Right lobe of liver (tissue), 6 donors: ENCODE measurements around the gene PAX6. TPM values are rescaled to one million over a fixed set of nuclear protein-coding genes. Genes with fewer than 3 reads are reported as not detected.

Experiments used
- ATAC-seq, 4 donors: fragments of 200-7000 bp; cut with Tn5 transposase; one replicate each; pipeline ENCODE4 v1.9.1; 2020; ENCODE audit warnings: mild to moderate bottlenecking in 4 of 4, moderate library complexity in 4 of 4
- DNase-seq, 3 donors: peaks; one replicate each; pipeline ENCODE4 v3.0.0-alpha.2; 2020
- H3K27ac ChIP-seq, 3 donors: fragments of 200-600 bp; one replicate each; pipeline ENCODE4 v1.8.0; 2022
- H3K27me3 ChIP-seq, 2 donors: fragments of 200-600 bp; one replicate each; pipeline ENCODE4 v1.8.0; 2022
- H3K36me3 ChIP-seq, 4 donors: fragments of 200-600 bp; sonication (generic) in 1 of 4; one replicate each; pipeline versions ENCODE4 v1.5.1 to v1.8.0; 2017 to 2022; ENCODE audit warnings: control low read depth in 1 of 4
- H3K4me1 ChIP-seq, 4 donors: fragments of 200-600 bp; sonication (generic) in 1 of 4; one replicate each; pipeline versions ENCODE4 v1.5.1 to v1.8.0; 2017 to 2022; ENCODE audit warnings: control low read depth in 1 of 4
- H3K4me3 ChIP-seq, 3 donors: fragments of 200-600 bp; one replicate each; pipeline ENCODE4 v1.8.0; 2022
- H3K9me3 ChIP-seq, 4 donors: fragments of 200-600 bp; sonication (generic) in 1 of 4; one replicate each; pipeline versions ENCODE4 v1.5.1 to v1.8.0; 2017 to 2022; ENCODE audit warnings: control low read depth in 1 of 4
- CTCF ChIP-seq, 4 donors: fragments of 200-600 bp in 3 of 4; fragments of 450-650 bp in 1 of 4; IDR thresholded peaks; one replicate each; pipeline versions ENCODE4 v1.5.1 to v1.8.0; 2016 to 2022; ENCODE audit warnings: antibody characterized with exemption in 4 of 4, mild to moderate bottlenecking in 2 of 4
- POLR2A ChIP-seq: fragments of 450-650 bp; IDR thresholded peaks from one replicate; pipeline ENCODE4 v1.6.1; 2017; ENCODE audit warnings: antibody characterized with exemption, mild to moderate bottlenecking
- WGBS: methylation state at CpG from one replicate; pipeline ENCODE4 v1.1.6; 2018; ENCODE audit warnings: low coverage, low lambda C conversion rate; ENCODE audit not compliant: insufficient coverage; ENCODE audit errors: missing lambda C conversion rate; 5-methylcytosine and 5-hydroxymethylcytosine counted together
- intact Hi-C, 2 donors: fragments of 100-400 bp; cut with DNase I; formaldehyde crosslinking; loops; one replicate each; pipeline versions ENCODE4 v1.11.2 to v1.14.1; 2022
- total RNA-seq, 6 experiments: library from RNA; depleted of rRNA in 2 of 6; stranded (reverse); fragments of >200 nt in 2 of 6; fragmentation: NEBNext Ultra II Directional in 3 of 6; extraction: Animal tissue kit (Norgen Biotek cat#: 25700) in 3 of 6; gene quantifications; one replicate each; pipeline versions ENCODE4 v1.1.0 to v1.2.4, GENCODE V29; 2016 to 2023
- donor health status: DM: no; HTN: yes; CAD: no.
- donor health status: DM: no; HTN: no; CAD: no.
- donor health status: DM: no; HTN: no; CAD: no.
- donor health status: DM: no; HTN: yes; CAD: no.
- donor health status: DM: no; HTN: yes; CAD: no.

Gene PAX6
- total RNA-seq, 6 experiments from 2014 or later = not detected

GRCh38 chr11:31823644-31824331 is 12.7 kb upstream of the PAX6 start:
- DNase-seq = no peak
- ATAC-seq = no peak
- H3K36me3 ChIP-seq = no peaks in the 10 kb centered on the region
- H3K4me1 ChIP-seq = peaks cover 0 to 8% (median 0%) of the 10 kb centered on the region in 4 donors
- intact Hi-C loops = no loop called here
- 5% methylated on average over 16 of the region's 24 CpGs for WGBS
- H3K27ac ChIP-seq = no peak overlapping the region
- H3K4me3 ChIP-seq = no peak overlapping the region
- no peak for TF ChIP-seq CTCF (IDR thresholded peaks at IDR 0.05)
- TF ChIP-seq POLR2A = no peak
- H3K27me3 ChIP-seq = peaks cover 25 to 77% of the 10 kb centered on the region in 2 donors
- H3K9me3 ChIP-seq = no peaks in the 10 kb centered on the region

GRCh38 chr11:31822927-31823643 is 12.0 kb upstream of the PAX6 start:
- Histone ChIP-seq H3K4me1 (peaks cover 0 to 10% (median 0%) of the 10 kb centered on the region in 4 donors), H3K27me3 (peaks cover 30 to 84% of the 10 kb centered on the region in 2 donors), H3K36me3 (no peaks in the 10 kb centered on the region), H3K4me3 (no peak overlapping the region), H3K27ac (no peak overlapping the region), H3K9me3 (no peaks in the 10 kb centered on the region)
- DNase-seq = no peak
- no peak for ATAC-seq
- 28% methylated on average over 3 of the region's 14 CpGs for WGBS
- intact Hi-C loops = no loop called here
- TF ChIP-seq CTCF (IDR thresholded peaks at IDR 0.05) = no peak
- TF ChIP-seq POLR2A = no peak

GRCh38 chr11:31822175-31822926 is 11.2 kb upstream of the PAX6 start:
- Histone ChIP-seq H3K4me1 (peaks cover 0 to 15% (median 0%) of the 10 kb centered on the region in 4 donors), H3K27ac (no peak overlapping the region), H3K9me3 (no peaks in the 10 kb centered on the region), H3K4me3 (no peak overlapping the region), H3K27me3 (peaks cover 33 to 82% of the 10 kb centered on the region in 2 donors), H3K36me3 (no peaks in the 10 kb centered on the region)
- TF ChIP-seq CTCF (IDR thresholded peaks at IDR 0.05) (no peak), POLR2A (no peak)
- WGBS = 31% methylated on average over 13 of the region's 17 CpGs
- DNase-seq (no peak), ATAC-seq (no peak)
- intact Hi-C loops = no loop called here

GRCh38 chr11:31821766-31822165 is 10.6 kb upstream of the PAX6 start:
- DNase-seq (no peak), ATAC-seq (no peak)
- intact Hi-C loops = no loop called here
- peaks cover 0 to 17% (median 0%) of the 10 kb centered on the region in 4 donors for H3K4me1 ChIP-seq
- H3K4me3 ChIP-seq = no peak overlapping the region
- H3K36me3 ChIP-seq = no peaks in the 10 kb centered on the region
- peaks cover 39 to 82% of the 10 kb centered on the region in 2 donors for H3K27me3 ChIP-seq
- TF ChIP-seq POLR2A (no peak), CTCF (IDR thresholded peaks at IDR 0.05) (no peak)
- H3K9me3 ChIP-seq = no peaks in the 10 kb centered on the region
- 7% methylated on average over 8 of the region's 8 CpGs for WGBS
- no peak overlapping the region for H3K27ac ChIP-seq
